ENCODE results near the gene BPI. TPM values are rescaled to one million over a fixed set of nuclear protein-coding genes. Genes with fewer than 3 reads are reported as not detected.
A peak's percentile ranks its signal among the peaks of the same experiment; 100 is the strongest.
"Not testable (repeated sequence)": the region's sequence is repeated elsewhere in the genome, so short reads cannot be mapped to it uniquely, and the experiment has no call there.

BPI gene
- total RNA-seq, 1 donor from 2014 or later: 0.11 TPM

- no peak for ATAC-seq (ENCODE audit: poor library complexity)
- intact Hi-C loops (cut with DNase I): no loop called here
- DNase-seq: no peak
Measured at GRCh38 chr20:38297916-38298674, 5.9 kb upstream of the BPI start.

- intact Hi-C loops (cut with DNase I): no loop called here
- ATAC-seq (ENCODE audit: poor library complexity): peak; percentile 89
Measured at GRCh38 chr20:38298768-38299288, 5.1 kb upstream of the BPI start.

GRCh38 chr20:38299963-38300362 is 4.0 kb upstream of the BPI start:
- intact Hi-C loops (cut with DNase I): no loop called here
- ATAC-seq (ENCODE audit: poor library complexity): no peak
- no peak for DNase-seq

More at GRCh38 chr20:38298768-38299288, 5.1 kb upstream of the BPI start:
- DNase-seq: peak; percentile 88

- DNase-seq (no peak), ATAC-seq (ENCODE audit: poor library complexity) (no peak)
- intact Hi-C loops (cut with DNase I): no loop called here
Measured at GRCh38 chr20:38300438-38300837, 3.5 kb upstream of the BPI start.

GRCh38 chr20:38301309-38301708 is 2.6 kb upstream of the BPI start:
- DNase-seq: no peak
- ATAC-seq (ENCODE audit: poor library complexity): no peak
- intact Hi-C loops (cut with DNase I): no loop called here

- intact Hi-C loops (cut with DNase I): no loop called here
- DNase-seq (no peak), ATAC-seq (ENCODE audit: poor library complexity) (no peak)
Measured at GRCh38 chr20:38302786-38303185, 1.2 kb upstream of the BPI start.

GRCh38 chr20:38304845-38305447 is 990 bp downstream of the BPI start:
- DNase-seq: peak; percentile 65
- intact Hi-C loops (cut with DNase I): no loop called here
- no peak for ATAC-seq (ENCODE audit: poor library complexity)

GRCh38 chr20:38305541-38305940 is 1.6 kb downstream of the BPI start:
- DNase-seq (no peak), ATAC-seq (ENCODE audit: poor library complexity) (no peak)
- intact Hi-C loops (cut with DNase I): no loop called here

- intact Hi-C loops (cut with DNase I): no loop called here
- no peak for DNase-seq
- ATAC-seq (ENCODE audit: poor library complexity): no peak
Measured at GRCh38 chr20:38306379-38306778, 2.4 kb downstream of the BPI start.

- DNase-seq (no peak), ATAC-seq (ENCODE audit: poor library complexity) (no peak)
- intact Hi-C loops (cut with DNase I): no loop called here
Measured at GRCh38 chr20:38307371-38308046, 3.6 kb downstream of the BPI start.

GRCh38 chr20:38308047-38308438 is 4.1 kb downstream of the BPI start:
- no peak for ATAC-seq (ENCODE audit: poor library complexity)
- intact Hi-C loops (cut with DNase I): no loop called here

GRCh38 chr20:38308447-38308846 is 4.5 kb downstream of the BPI start:
- DNase-seq (no peak), ATAC-seq (ENCODE audit: poor library complexity) (no peak)
- intact Hi-C loops (cut with DNase I): no loop called here

More at GRCh38 chr20:38308047-38308438, 4.1 kb downstream of the BPI start:
- DNase-seq: no peak

- DNase-seq (no peak), ATAC-seq (ENCODE audit: poor library complexity) (no peak)
- intact Hi-C loops (cut with DNase I): loop anchor here (5.0 kb wide), 1 partner anchor 84 kb away; no protein-coding TSS in a partner anchor
Measured at GRCh38 chr20:38311091-38311490, 7.1 kb downstream of the BPI start.

GRCh38 chr20:38311491-38311890 is 7.5 kb downstream of the BPI start:
- DNase-seq: no peak
- intact Hi-C loops (cut with DNase I): loop anchor here (5.0 kb wide), 1 partner anchor 84 kb away; no protein-coding TSS in a partner anchor
- no peak for ATAC-seq (ENCODE audit: poor library complexity)

- intact Hi-C loops (cut with DNase I): loop anchor here (5.0 kb wide), 1 partner anchor 86 kb away; no protein-coding TSS in a partner anchor
- ATAC-seq (ENCODE audit: poor library complexity) (no peak), DNase-seq (no peak)
Measured at GRCh38 chr20:38313676-38314075, 9.7 kb downstream of the BPI start.

GRCh38 chr20:38314350-38314749 is 10.4 kb downstream of the BPI start:
- DNase-seq; ATAC-seq (ENCODE audit: poor library complexity): not testable (repeated sequence)
- intact Hi-C loops (cut with DNase I): loop anchor here (5.0 kb wide), 1 partner anchor 87 kb away; no protein-coding TSS in a partner anchor

- ATAC-seq (ENCODE audit: poor library complexity) (no peak), DNase-seq (no peak)
- intact Hi-C loops (cut with DNase I): no loop called here
Measured at GRCh38 chr20:38315290-38315966, 11.5 kb downstream of the BPI start.

GRCh38 chr20:38316341-38316740 is 12.4 kb downstream of the BPI start:
- no peak for DNase-seq
- ATAC-seq (ENCODE audit: poor library complexity): no peak
- intact Hi-C loops (cut with DNase I): no loop called here

- DNase-seq: no peak
- ATAC-seq (ENCODE audit: poor library complexity): no peak
- intact Hi-C loops (cut with DNase I): no loop called here
Measured at GRCh38 chr20:38317422-38317821, 13.5 kb downstream of the BPI start.

Data from Right ventricle myocardium superior (tissue), 1 donor.